ENCODE measurements around the gene SLC23A1.

SLC23A1 gene

DNA sequence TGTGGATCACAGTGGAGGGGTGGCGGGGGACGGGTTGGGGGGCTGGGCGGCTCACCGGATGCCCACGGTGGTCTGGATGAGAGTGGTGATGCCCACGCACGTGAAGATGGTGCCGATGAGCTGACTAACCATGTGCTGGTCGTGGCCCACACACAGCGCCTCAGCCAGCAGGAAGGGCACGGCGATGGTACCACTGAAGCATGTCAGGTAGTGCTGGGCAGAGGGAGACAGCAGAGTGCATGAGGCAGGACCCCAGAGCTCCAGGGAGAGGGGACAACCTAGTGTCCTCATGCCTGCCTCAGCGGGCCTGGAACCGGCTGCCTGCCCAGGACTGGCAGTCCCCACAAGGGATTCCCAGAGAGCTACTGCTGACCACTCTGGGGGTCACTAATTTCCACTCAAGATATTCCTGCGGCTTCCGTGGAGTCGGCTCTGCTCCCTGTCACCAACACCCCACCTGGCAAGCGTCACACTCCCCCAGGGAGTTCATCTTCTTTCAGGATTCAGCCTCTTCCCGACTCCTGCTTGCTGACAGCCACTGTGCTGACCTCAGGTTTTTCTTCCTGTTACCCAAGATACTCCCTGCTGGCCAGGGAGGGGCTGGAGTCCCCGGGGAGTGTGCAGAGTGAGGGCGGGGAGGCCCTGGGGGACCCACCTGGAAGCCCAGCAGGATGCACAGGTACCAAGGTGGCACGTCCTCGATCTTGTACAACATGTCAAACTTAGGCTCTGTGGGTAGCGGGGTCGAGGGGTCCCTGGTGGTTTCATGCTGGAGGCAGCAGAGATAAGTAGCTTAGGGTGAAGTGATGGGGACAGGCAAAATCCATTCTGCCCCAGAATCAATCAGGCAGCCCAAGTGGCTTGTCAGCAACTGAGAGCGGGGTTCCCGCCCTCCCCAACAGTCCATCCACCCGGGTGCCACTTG lies 998 bp downstream of the SLC23A1 start:
- no peak for ATAC-seq
- TF ChIP-seq OSR1 (CRISPR knock-in tag; IDR thresholded peaks at IDR 0.05), result no peak
- TF ChIP-seq ISL1 (CRISPR knock-in tag; IDR thresholded peaks at IDR 0.05), result no peak
- TF ChIP-seq ZNF8 (CRISPR knock-in tag; IDR thresholded peaks at IDR 0.05), result no peak
- TF ChIP-seq, protein P1, sequence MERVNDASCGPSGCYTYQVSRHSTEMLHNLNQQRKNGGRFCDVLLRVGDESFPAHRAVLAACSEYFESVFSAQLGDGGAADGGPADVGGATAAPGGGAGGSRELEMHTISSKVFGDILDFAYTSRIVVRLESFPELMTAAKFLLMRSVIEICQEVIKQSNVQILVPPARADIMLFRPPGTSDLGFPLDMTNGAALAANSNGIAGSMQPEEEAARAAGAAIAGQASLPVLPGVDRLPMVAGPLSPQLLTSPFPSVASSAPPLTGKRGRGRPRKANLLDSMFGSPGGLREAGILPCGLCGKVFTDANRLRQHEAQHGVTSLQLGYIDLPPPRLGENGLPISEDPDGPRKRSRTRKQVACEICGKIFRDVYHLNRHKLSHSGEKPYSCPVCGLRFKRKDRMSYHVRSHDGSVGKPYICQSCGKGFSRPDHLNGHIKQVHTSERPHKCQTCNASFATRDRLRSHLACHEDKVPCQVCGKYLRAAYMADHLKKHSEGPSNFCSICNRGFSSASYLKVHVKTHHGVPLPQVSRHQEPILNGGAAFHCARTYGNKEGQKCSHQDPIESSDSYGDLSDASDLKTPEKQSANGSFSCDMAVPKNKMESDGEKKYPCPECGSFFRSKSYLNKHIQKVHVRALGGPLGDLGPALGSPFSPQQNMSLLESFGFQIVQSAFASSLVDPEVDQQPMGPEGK (CRISPR knock-in tag; IDR thresholded peaks at IDR 0.05; ENCODE audit: borderline replicate concordance), result no peak
- TF ChIP-seq ZC3H10 (CRISPR knock-in tag; IDR thresholded peaks at IDR 0.05), result no peak
- no peak for TF ChIP-seq RARB (CRISPR knock-in tag; IDR thresholded peaks at IDR 0.05)
- no peak for TF ChIP-seq BACH2 (CRISPR knock-in tag; IDR thresholded peaks at IDR 0.05; ENCODE audit: borderline replicate concordance)
- TF ChIP-seq TOX (CRISPR knock-in tag; IDR thresholded peaks at IDR 0.05; ENCODE audit: borderline replicate concordance), result no peak
- TF ChIP-seq TCF4 (CRISPR knock-in tag; IDR thresholded peaks at IDR 0.05; ENCODE audit: borderline replicate concordance), result no peak
- TF ChIP-seq PPARA (CRISPR knock-in tag; IDR thresholded peaks at IDR 0.05; ENCODE audit: borderline replicate concordance), result no peak
- no peak for TF ChIP-seq ARNTL (CRISPR knock-in tag; IDR thresholded peaks at IDR 0.05; ENCODE audit: borderline replicate concordance, low read depth)
- no peak for TF ChIP-seq ZNF565 (CRISPR knock-in tag; conservative IDR thresholded peaks at IDR 0.05; ENCODE audit: low read depth)
- no peak for TF ChIP-seq GLIS3 (CRISPR knock-in tag; IDR thresholded peaks at IDR 0.05)
- no peak for TF ChIP-seq ESRRG (CRISPR knock-in tag; IDR thresholded peaks at IDR 0.05)
- TF ChIP-seq, protein P2, sequence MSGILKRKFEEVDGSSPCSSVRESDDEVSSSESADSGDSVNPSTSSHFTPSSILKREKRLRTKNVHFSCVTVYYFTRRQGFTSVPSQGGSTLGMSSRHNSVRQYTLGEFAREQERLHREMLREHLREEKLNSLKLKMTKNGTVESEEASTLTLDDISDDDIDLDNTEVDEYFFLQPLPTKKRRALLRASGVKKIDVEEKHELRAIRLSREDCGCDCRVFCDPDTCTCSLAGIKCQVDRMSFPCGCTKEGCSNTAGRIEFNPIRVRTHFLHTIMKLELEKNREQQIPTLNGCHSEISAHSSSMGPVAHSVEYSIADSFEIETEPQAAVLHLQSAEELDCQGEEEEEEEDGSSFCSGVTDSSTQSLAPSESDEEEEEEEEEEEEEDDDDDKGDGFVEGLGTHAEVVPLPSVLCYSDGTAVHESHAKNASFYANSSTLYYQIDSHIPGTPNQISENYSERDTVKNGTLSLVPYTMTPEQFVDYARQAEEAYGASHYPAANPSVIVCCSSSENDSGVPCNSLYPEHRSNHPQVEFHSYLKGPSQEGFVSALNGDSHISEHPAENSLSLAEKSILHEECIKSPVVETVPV (CRISPR knock-in tag; IDR thresholded peaks at IDR 0.05), result no peak
- TF ChIP-seq CSDC2 (CRISPR knock-in tag; IDR thresholded peaks at IDR 0.05), result no peak
- TF ChIP-seq POU6F1 (CRISPR knock-in tag; IDR thresholded peaks at IDR 0.05; ENCODE audit: borderline replicate concordance, low read depth), result no peak

- ATAC-seq, result no peak
- TF ChIP-seq ZNF8 (CRISPR knock-in tag; IDR thresholded peaks at IDR 0.05) (no peak), BACH2 (CRISPR knock-in tag; IDR thresholded peaks at IDR 0.05; ENCODE audit: borderline replicate concordance) (no peak), ESRRG (CRISPR knock-in tag; IDR thresholded peaks at IDR 0.05) (no peak), PPARA (CRISPR knock-in tag; IDR thresholded peaks at IDR 0.05; ENCODE audit: borderline replicate concordance) (no peak), CSDC2 (CRISPR knock-in tag; IDR thresholded peaks at IDR 0.05) (no peak), GLIS3 (CRISPR knock-in tag; IDR thresholded peaks at IDR 0.05) (no peak), SNAI2 (CRISPR knock-in tag; IDR thresholded peaks at IDR 0.05) (no peak), RARB (CRISPR knock-in tag; IDR thresholded peaks at IDR 0.05) (no peak), ZC3H10 (CRISPR knock-in tag; IDR thresholded peaks at IDR 0.05) (no peak), OSR1 (CRISPR knock-in tag; IDR thresholded peaks at IDR 0.05) (no peak), ISL1 (CRISPR knock-in tag; IDR thresholded peaks at IDR 0.05) (no peak)
- TF ChIP-seq, protein P2 (CRISPR knock-in tag; IDR thresholded peaks at IDR 0.05), result no peak
These were observed 3.3 kb downstream of the SLC23A1 start for GRCh38 chr5:139379626-139380449.

DNA sequence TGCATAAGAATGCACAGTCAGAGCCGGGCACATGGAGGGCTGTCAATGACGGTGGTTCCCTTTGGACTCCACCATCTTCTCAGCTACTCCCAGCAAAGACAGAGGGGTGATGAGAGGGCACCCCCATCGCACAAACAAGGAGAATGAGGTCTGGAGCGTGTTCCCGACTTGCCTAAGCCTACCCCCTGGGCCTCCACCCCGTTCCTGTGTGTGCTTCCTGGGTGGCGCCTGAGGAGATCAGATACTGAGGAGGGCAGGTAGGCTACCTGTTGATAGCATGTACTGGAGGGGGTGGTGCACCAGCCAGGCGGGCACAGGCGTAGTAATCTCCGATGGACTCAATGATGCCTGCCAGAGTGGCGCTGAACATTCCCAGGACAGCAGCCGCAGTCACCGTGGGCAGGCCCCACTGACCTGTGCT lies 4.1 kb downstream of the SLC23A1 start:
- no peak for ATAC-seq
- TF ChIP-seq PPARA (CRISPR knock-in tag; IDR thresholded peaks at IDR 0.05; ENCODE audit: borderline replicate concordance), result no peak
- TF ChIP-seq SNAI2 (CRISPR knock-in tag; IDR thresholded peaks at IDR 0.05), result no peak
- TF ChIP-seq ZFP3 (CRISPR knock-in tag; IDR thresholded peaks at IDR 0.05), result no peak
- no peak for TF ChIP-seq ZNF70 (CRISPR knock-in tag; IDR thresholded peaks at IDR 0.05)
- no peak for TF ChIP-seq BACH2 (CRISPR knock-in tag; IDR thresholded peaks at IDR 0.05; ENCODE audit: borderline replicate concordance)
- TF ChIP-seq GLIS3 (CRISPR knock-in tag; IDR thresholded peaks at IDR 0.05), result no peak
- TF ChIP-seq ZNF565 (CRISPR knock-in tag; conservative IDR thresholded peaks at IDR 0.05; ENCODE audit: low read depth), result no peak
- TF ChIP-seq CSDC2 (CRISPR knock-in tag; IDR thresholded peaks at IDR 0.05), result no peak
- TF ChIP-seq, protein P2 (CRISPR knock-in tag; IDR thresholded peaks at IDR 0.05), result no peak
- TF ChIP-seq TOX (CRISPR knock-in tag; IDR thresholded peaks at IDR 0.05; ENCODE audit: borderline replicate concordance), result no peak
- TF ChIP-seq CREB5 (CRISPR knock-in tag; IDR thresholded peaks at IDR 0.05; ENCODE audit: low read depth), result no peak
- TF ChIP-seq RARB (CRISPR knock-in tag; IDR thresholded peaks at IDR 0.05), result no peak
- TF ChIP-seq ESRRG (CRISPR knock-in tag; IDR thresholded peaks at IDR 0.05), result no peak
- no peak for TF ChIP-seq ISL1 (CRISPR knock-in tag; IDR thresholded peaks at IDR 0.05)
